Hepatocyte (in vitro differentiated cells): ENCODE measurements around the gene FCRL1. TPM values are rescaled to one million over a fixed set of nuclear protein-coding genes. Genes with fewer than 3 reads are reported as not detected.

Source experiments
- DNase-seq: peaks from one replicate; pipeline ENCODE4 v3.0.0-alpha.2; 2016; ENCODE audit warnings: low spot score
- H2AFZ ChIP-seq: fragments of 200-600 bp; sonication (generic); 2 replicates; pipeline ENCODE4 v1.6.0; 2016; ENCODE audit warnings: antibody characterized with exemption, mild to moderate bottlenecking
- H3K27ac ChIP-seq: fragments of 200-600 bp; sonication (generic); 2 replicates; pipeline ENCODE4 v1.5.1; 2016; ENCODE audit warnings: mild to moderate bottlenecking
- H3K27me3 ChIP-seq: fragments of 200-600 bp; sonication (generic); 2 replicates; pipeline ENCODE4 v1.6.1; 2016
- H3K36me3 ChIP-seq: fragments of 200-600 bp; sonication (generic); replicated peaks from 2 replicates; pipeline ENCODE4 v1.5.1; 2016; ENCODE audit warnings: low read depth; ENCODE audit not compliant: insufficient read depth
- H3K4me1 ChIP-seq: fragments of 200-600 bp; sonication (generic); 2 replicates; pipeline ENCODE4 v1.5.1; 2016; ENCODE audit warnings: mild to moderate bottlenecking, moderate library complexity; ENCODE audit not compliant: insufficient read depth
- H3K4me2 ChIP-seq: fragments of 200-600 bp; sonication (generic); 2 replicates; pipeline ENCODE4 v1.6.0; 2016
- H3K4me3 ChIP-seq: fragments of 200-600 bp; sonication (generic); 2 replicates; pipeline ENCODE4 v1.5.1; 2016; ENCODE audit warnings: mild to moderate bottlenecking
- H3K79me2 ChIP-seq: fragments of 200-600 bp; sonication (generic); 2 replicates; pipeline ENCODE4 v1.6.0; 2017; ENCODE audit warnings: mild to moderate bottlenecking
- H3K9me2 ChIP-seq: fragments of 200-600 bp; sonication (generic); replicated peaks from 2 replicates; pipeline ENCODE4 v1.6.0; 2017; ENCODE audit warnings: mild to moderate bottlenecking; ENCODE audit not compliant: insufficient read depth
- H3K9me3 ChIP-seq: fragments of 200-600 bp; sonication (generic); 2 replicates; pipeline ENCODE4 v1.5.1; 2016; ENCODE audit warnings: low read depth, mild to moderate bottlenecking
- H4K20me1 ChIP-seq: fragments of 200-600 bp; sonication (generic); 2 replicates; pipeline ENCODE4 v1.6.0; 2016; ENCODE audit warnings: mild to moderate bottlenecking; ENCODE audit not compliant: insufficient read depth, poor library complexity, severe bottlenecking
- CTCF ChIP-seq: fragments of 200-600 bp; sonication (generic); IDR thresholded peaks from 2 replicates; pipeline ENCODE4 v1.5.1; 2016; ENCODE audit warnings: antibody characterized with exemption, mild to moderate bottlenecking; ENCODE audit not compliant: poor library complexity
- EZH2 ChIP-seq: fragments of 200-600 bp; sonication (generic); IDR thresholded peaks from 2 replicates; pipeline ENCODE4 v1.6.1; 2016; ENCODE audit warnings: antibody characterized with exemption, mild to moderate bottlenecking, borderline replicate concordance
- EZH2phosphoT487 ChIP-seq: fragments of 200-600 bp; sonication (generic); IDR thresholded peaks from one replicate; pipeline ENCODE4 v1.6.1; 2018; ENCODE audit warnings: antibody characterized with exemption, mild to moderate bottlenecking, low read depth, moderate library complexity; ENCODE audit not compliant: unreplicated experiment, severe bottlenecking
- WGBS: methylation state at CpG from one replicate; pipeline ENCODE4 v1.1.6; 2016; ENCODE audit warnings: low lambda C conversion rate; ENCODE audit errors: missing lambda C conversion rate; 5-methylcytosine and 5-hydroxymethylcytosine counted together
- polyA plus RNA-seq: library from polyadenylated mRNA; unstranded; fragments of >200 nt; fragmentation: Nextera tagmentation; extraction: Ambion mirVana; gene quantifications from 2 replicates; pipeline ENCODE4 v1.2.1, GENCODE V29; 2016
- total RNA-seq: library from RNA; depleted of rRNA; stranded (reverse); fragments of >200 nt; gene quantifications from 2 replicates; pipeline ENCODE4 v1.2.3, GENCODE V29; 2014

Gene FCRL1
- total and polyA plus RNA-seq, 2 experiments from 2014 or later: not detected

GRCh38 chr1:157844089-157844830 lies 24.3 kb upstream of the FCRL1 start:
- no peaks in the 10 kb centered on the region for H3K9me3 ChIP-seq
- no peaks in the 10 kb centered on the region for H4K20me1 ChIP-seq
- no peaks in the 10 kb centered on the region for H3K27me3 ChIP-seq
- H2AFZ ChIP-seq: no peak overlapping the region
- TF ChIP-seq EZH2: no peak
- no peak for TF ChIP-seq CTCF
- no peak for TF ChIP-seq EZH2phosphoT487
- H3K27ac ChIP-seq: no peak overlapping the region
- H3K4me3 ChIP-seq: no peak overlapping the region
- no peak overlapping the region for H3K4me2 ChIP-seq
- H3K79me2 ChIP-seq: no peaks in the 10 kb centered on the region
- 77% methylated on average over 4 of the region's 4 CpGs for WGBS
- H3K9me2 ChIP-seq: no peaks in the 10 kb centered on the region
- no peaks in the 10 kb centered on the region for H3K36me3 ChIP-seq
- no peak for DNase-seq
- no peaks in the 10 kb centered on the region for H3K4me1 ChIP-seq

DNA sequence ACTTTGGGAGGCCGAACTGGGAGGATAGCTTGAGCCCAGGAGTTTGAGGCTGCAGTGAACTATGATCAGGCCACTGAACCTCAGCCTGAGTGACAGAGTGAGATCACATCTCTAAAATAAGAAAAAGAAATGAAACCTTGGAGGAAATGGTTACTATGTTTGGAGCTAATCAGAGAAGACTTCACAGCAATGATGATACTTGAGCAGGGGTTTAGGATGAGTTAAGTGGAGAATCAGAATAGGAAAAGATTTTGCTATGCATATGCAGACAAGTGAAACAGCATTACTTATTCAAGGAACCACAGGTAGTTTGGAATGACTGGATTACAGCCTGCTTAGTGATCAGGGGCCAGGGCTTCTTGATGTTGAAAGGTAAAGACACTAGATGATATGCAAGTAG lies 23.0 kb upstream of the FCRL1 start:
- WGBS: 88% methylated on average over 1 of the region's 1 CpG
- Histone ChIP-seq H2AFZ (no peak overlapping the region), H4K20me1 (no peaks in the 10 kb centered on the region), H3K4me3 (no peak overlapping the region), H3K9me3 (no peaks in the 10 kb centered on the region), H3K27ac (no peak overlapping the region), H3K79me2 (no peaks in the 10 kb centered on the region), H3K4me1 (no peaks in the 10 kb centered on the region), H3K36me3 (no peaks in the 10 kb centered on the region), H3K9me2 (no peaks in the 10 kb centered on the region), H3K4me2 (no peak overlapping the region), H3K27me3 (no peaks in the 10 kb centered on the region)
- TF ChIP-seq EZH2phosphoT487 (no peak), CTCF (no peak), EZH2 (no peak)
- no peak for DNase-seq

GRCh38 chr1:157841708-157842107 lies 21.8 kb upstream of the FCRL1 start, which contains the start of gene CD5L:
TSS of gene CD5L (minus strand) at chr1:157841808. CDS start at chr1:157841701, 107 bp downstream.
- H3K36me3 ChIP-seq: no peaks in the 10 kb centered on the region
- TF ChIP-seq CTCF: no peak
- no peaks in the 10 kb centered on the region for H3K79me2 ChIP-seq
- DNase-seq: no peak
- H4K20me1 ChIP-seq: no peaks in the 10 kb centered on the region
- no peaks in the 10 kb centered on the region for H3K4me1 ChIP-seq
- no peaks in the 10 kb centered on the region for H3K9me3 ChIP-seq
- H3K9me2 ChIP-seq: no peaks in the 10 kb centered on the region
- no peak within 1 kb of the TSS for H3K4me2 ChIP-seq
- no peak within 1 kb of the TSS for H3K27ac ChIP-seq
- H3K4me3 ChIP-seq: no peak within 1 kb of the TSS
- H2AFZ ChIP-seq: no peak within 1 kb of the TSS
- no peaks in the 10 kb centered on the region for H3K27me3 ChIP-seq
- WGBS: 68% methylated on average over 3 of the region's 3 CpGs

- TF ChIP-seq EZH2 (no peak), EZH2phosphoT487 (no peak), CTCF (no peak)
- Histone ChIP-seq H3K27me3 (no peaks in the 10 kb centered on the region), H2AFZ (no peak overlapping the region), H3K4me1 (no peaks in the 10 kb centered on the region), H3K9me3 (no peaks in the 10 kb centered on the region), H3K4me2 (no peak overlapping the region), H3K36me3 (no peaks in the 10 kb centered on the region), H3K9me2 (no peaks in the 10 kb centered on the region), H3K4me3 (no peak overlapping the region), H4K20me1 (no peaks in the 10 kb centered on the region), H3K27ac (no peak overlapping the region), H3K79me2 (no peaks in the 10 kb centered on the region)
- no peak for DNase-seq
Measured at GRCh38 chr1:157838966-157839365, 19.0 kb upstream of the FCRL1 start.
